OCI-LY1 (cell line): ENCODE results near the gene PIK3CA.

Source experiments
- EZH2 ChIP-seq: fragments of 200-600 bp; sonication (generic), shearing (Covaris generic); IDR thresholded peaks from 2 replicates; pipeline ENCODE4 v1.8.0; 2017; ENCODE audit warnings: borderline replicate concordance, mixed run types, mild to moderate bottlenecking, antibody characterized with exemption, low read length, moderate library complexity, mixed read lengths
- TF ChIP-seq, protein P1 (sequence below): fragments of 200-600 bp; sonication (generic), shearing (Covaris generic); IDR thresholded peaks from 2 replicates; pipeline ENCODE4 v1.5.1; 2017; ENCODE audit warnings: mild to moderate bottlenecking, antibody characterized with exemption, low read length, moderate library complexity, mixed read lengths

- TF ChIP-seq, protein P1, sequence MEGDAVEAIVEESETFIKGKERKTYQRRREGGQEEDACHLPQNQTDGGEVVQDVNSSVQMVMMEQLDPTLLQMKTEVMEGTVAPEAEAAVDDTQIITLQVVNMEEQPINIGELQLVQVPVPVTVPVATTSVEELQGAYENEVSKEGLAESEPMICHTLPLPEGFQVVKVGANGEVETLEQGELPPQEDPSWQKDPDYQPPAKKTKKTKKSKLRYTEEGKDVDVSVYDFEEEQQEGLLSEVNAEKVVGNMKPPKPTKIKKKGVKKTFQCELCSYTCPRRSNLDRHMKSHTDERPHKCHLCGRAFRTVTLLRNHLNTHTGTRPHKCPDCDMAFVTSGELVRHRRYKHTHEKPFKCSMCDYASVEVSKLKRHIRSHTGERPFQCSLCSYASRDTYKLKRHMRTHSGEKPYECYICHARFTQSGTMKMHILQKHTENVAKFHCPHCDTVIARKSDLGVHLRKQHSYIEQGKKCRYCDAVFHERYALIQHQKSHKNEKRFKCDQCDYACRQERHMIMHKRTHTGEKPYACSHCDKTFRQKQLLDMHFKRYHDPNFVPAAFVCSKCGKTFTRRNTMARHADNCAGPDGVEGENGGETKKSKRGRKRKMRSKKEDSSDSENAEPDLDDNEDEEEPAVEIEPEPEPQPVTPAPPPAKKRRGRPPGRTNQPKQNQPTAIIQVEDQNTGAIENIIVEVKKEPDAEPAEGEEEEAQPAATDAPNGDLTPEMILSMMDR: no peak
- TF ChIP-seq EZH2: no peak
Measured at GRCh38 chr3:179186426-179186825, 38.3 kb downstream of the PIK3CA start.
